ENCODE results near the gene VWA5B1. TPM values are rescaled to one million over a fixed set of nuclear protein-coding genes. Genes with fewer than 3 reads are reported as not detected.

VWA5B1 gene
- total and polyA plus RNA-seq, 2 donors (not counting 3 experiments of a cell fraction or from before 2014, with no cell fraction given): not detected

DNA sequence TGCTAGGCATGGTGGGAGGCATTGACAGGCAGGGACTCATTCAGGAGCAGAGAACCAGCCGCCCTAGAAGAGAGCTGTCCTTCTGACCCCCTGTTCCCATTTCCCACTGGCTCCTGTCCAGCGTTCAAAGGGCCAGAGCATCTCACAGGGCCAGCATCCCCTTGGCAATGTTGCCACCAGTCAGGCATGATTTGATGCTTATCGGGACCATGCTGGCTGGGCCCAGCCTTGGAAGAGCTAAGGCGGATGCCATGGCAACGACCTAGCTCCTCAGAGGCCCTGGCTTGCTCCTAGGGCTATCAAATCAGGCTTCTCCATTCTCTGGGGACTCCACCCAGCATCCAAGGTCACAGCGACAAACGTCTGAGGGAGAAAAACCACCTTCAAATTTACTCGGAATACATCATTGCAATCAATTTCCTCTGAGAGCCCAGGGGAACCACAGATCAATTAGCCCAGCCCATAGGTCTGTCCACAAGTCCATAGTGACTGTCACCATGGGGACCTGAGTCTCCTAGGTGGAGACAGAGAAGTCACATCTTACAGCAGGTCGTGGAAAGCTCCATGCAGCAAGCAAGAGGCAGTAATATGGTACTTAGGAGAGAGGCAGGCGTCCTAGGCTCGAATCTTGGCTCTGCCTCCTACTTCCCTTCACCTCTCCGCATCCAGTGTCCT lies 14.1 kb upstream of the VWA5B1 start:
- POLR2A ChIA-PET: no interaction called here
- no peak for TF ChIP-seq GATA2 (IDR thresholded peaks at IDR 0.05; ENCODE audit: insufficient read depth, insufficient read length, low read depth, low read length)
- TF ChIP-seq, protein P1, sequence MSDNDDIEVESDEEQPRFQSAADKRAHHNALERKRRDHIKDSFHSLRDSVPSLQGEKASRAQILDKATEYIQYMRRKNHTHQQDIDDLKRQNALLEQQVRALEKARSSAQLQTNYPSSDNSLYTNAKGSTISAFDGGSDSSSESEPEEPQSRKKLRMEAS (IDR thresholded peaks at IDR 0.05; ENCODE audit: insufficient read depth, insufficient read length): no peak
- TF ChIP-seq FOS (IDR thresholded peaks at IDR 0.05; ENCODE audit: borderline replicate concordance, insufficient read depth, low read length): no peak
- no peak for TF ChIP-seq POLR2AphosphoS5 (IDR thresholded peaks at IDR 0.05; ENCODE audit: insufficient read depth, low read depth, low read length)
- TF ChIP-seq MYC (IDR thresholded peaks at IDR 0.05; ENCODE audit: low read depth, low read length): no peak
- no peaks in the 10 kb centered on the region for H3K79me2 ChIP-seq (ENCODE audit: control insufficient read depth, insufficient read depth, low read length)
- no peaks in the 10 kb centered on the region for H3K9me3 ChIP-seq (replicated peaks; ENCODE audit: control insufficient read depth, insufficient read depth, low read length)
- no peaks in the 10 kb centered on the region for H3K27me3 ChIP-seq (ENCODE audit: control insufficient read depth in 2 of 2, insufficient read depth in 2 of 2, low read length in 2 of 2)
- H3K27ac ChIP-seq (ENCODE audit: insufficient read depth, low read depth, low read length): no peak overlapping the region
- H3K4me1 ChIP-seq (ENCODE audit: control insufficient read depth, extremely low read depth, insufficient read depth, low read length): no peaks in the 10 kb centered on the region
- dilution Hi-C loops (cut with MboI; ENCODE audit: extremely low pct_ligation_motif_present, low sequenced_read_pairs): no loop called here
- DNase-seq (ENCODE audit: low read depth, low spot score) (no peak), FAIRE-seq (no peak)
- H3K9ac ChIP-seq (replicated peaks; ENCODE audit: extremely low read depth, insufficient read depth, low read length): no peak overlapping the region
- BruUV-seq (replicated peaks): no TSS peak
- CTCF ChIA-PET: no interaction called here
- H3K4me2 ChIP-seq (ENCODE audit: insufficient read depth, low read length): no peak overlapping the region
- H3K9me1 ChIP-seq (replicated peaks; ENCODE audit: control insufficient read depth, extremely low read depth, insufficient read depth, low read length): no peaks in the 10 kb centered on the region
- H2AFZ ChIP-seq (ENCODE audit: low read depth, low read length): no peak overlapping the region
- intact Hi-C loops (cut with micrococcal nuclease): no loop called here
- no peaks in the 10 kb centered on the region for H4K20me1 ChIP-seq (replicated peaks; ENCODE audit: control insufficient read depth, extremely low read depth, insufficient read depth, low read length)
- H3K4me3 ChIP-seq (replicated peaks in 1 of 3; ENCODE audit: insufficient read depth in 1 of 3, low read depth in 1 of 3, low read length in 3 of 3): no peak overlapping the region
- H3K36me3 ChIP-seq (ENCODE audit: control insufficient read depth in 2 of 2, extremely low read depth in 1 of 2, insufficient read depth in 2 of 2, low read length in 2 of 2): no peaks in the 10 kb centered on the region

DNA sequence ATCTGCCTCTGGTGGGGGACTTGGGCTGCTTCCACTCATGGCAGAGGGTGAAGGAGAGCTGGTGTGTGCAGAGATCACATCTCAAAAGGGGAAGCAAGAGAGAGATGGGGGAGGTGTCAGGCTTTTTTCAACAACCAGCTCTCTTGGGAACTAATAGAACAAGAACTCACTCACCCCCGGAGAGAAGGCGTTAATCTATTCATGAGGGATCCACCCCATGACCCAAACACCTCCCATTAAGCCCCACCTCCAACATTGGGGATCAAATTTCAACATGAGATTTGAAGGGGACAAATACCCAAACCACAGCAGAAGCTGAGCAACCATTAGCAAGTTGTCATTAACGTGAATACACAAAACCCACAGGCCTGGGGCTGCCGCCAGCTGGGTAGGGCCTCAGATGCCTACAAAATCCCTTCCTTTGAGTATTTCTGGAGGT lies 12.0 kb upstream of the VWA5B1 start:
- Histone ChIP-seq H3K27ac (ENCODE audit: insufficient read depth, low read depth, low read length) (no peak overlapping the region), H4K20me1 (replicated peaks; ENCODE audit: control insufficient read depth, extremely low read depth, insufficient read depth, low read length) (no peaks in the 10 kb centered on the region), H3K4me3 (replicated peaks in 1 of 3; ENCODE audit: insufficient read depth in 1 of 3, low read depth in 1 of 3, low read length in 3 of 3) (no peak overlapping the region), H3K9me1 (replicated peaks; ENCODE audit: control insufficient read depth, extremely low read depth, insufficient read depth, low read length) (no peaks in the 10 kb centered on the region), H3K79me2 (ENCODE audit: control insufficient read depth, insufficient read depth, low read length) (no peaks in the 10 kb centered on the region), H3K4me2 (ENCODE audit: insufficient read depth, low read length) (no peak overlapping the region), H3K27me3 (ENCODE audit: control insufficient read depth in 2 of 2, insufficient read depth in 2 of 2, low read length in 2 of 2) (no peaks in the 10 kb centered on the region), H3K4me1 (ENCODE audit: control insufficient read depth, extremely low read depth, insufficient read depth, low read length) (no peaks in the 10 kb centered on the region), H3K9ac (replicated peaks; ENCODE audit: extremely low read depth, insufficient read depth, low read length) (no peak overlapping the region), H3K36me3 (ENCODE audit: control insufficient read depth in 2 of 2, extremely low read depth in 1 of 2, insufficient read depth in 2 of 2, low read length in 2 of 2) (no peaks in the 10 kb centered on the region), H3K9me3 (replicated peaks; ENCODE audit: control insufficient read depth, insufficient read depth, low read length) (no peaks in the 10 kb centered on the region), H2AFZ (ENCODE audit: low read depth, low read length) (no peak overlapping the region)
- ChIA-PET POLR2A (no interaction called here), CTCF (no interaction called here)
- FAIRE-seq: no peak
- BruUV-seq (replicated peaks): no TSS peak
- intact Hi-C loops (cut with micrococcal nuclease) (no loop called here), dilution Hi-C loops (cut with MboI; ENCODE audit: extremely low pct_ligation_motif_present, low sequenced_read_pairs) (no loop called here)
- TF ChIP-seq GATA2 (IDR thresholded peaks at IDR 0.05; ENCODE audit: insufficient read depth, insufficient read length, low read depth, low read length): no peak
- TF ChIP-seq, protein P2, sequence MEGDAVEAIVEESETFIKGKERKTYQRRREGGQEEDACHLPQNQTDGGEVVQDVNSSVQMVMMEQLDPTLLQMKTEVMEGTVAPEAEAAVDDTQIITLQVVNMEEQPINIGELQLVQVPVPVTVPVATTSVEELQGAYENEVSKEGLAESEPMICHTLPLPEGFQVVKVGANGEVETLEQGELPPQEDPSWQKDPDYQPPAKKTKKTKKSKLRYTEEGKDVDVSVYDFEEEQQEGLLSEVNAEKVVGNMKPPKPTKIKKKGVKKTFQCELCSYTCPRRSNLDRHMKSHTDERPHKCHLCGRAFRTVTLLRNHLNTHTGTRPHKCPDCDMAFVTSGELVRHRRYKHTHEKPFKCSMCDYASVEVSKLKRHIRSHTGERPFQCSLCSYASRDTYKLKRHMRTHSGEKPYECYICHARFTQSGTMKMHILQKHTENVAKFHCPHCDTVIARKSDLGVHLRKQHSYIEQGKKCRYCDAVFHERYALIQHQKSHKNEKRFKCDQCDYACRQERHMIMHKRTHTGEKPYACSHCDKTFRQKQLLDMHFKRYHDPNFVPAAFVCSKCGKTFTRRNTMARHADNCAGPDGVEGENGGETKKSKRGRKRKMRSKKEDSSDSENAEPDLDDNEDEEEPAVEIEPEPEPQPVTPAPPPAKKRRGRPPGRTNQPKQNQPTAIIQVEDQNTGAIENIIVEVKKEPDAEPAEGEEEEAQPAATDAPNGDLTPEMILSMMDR (IDR thresholded peaks at IDR 0.05; ENCODE audit: extremely low read depth in 1 of 2, insufficient read depth in 1 of 2, low read depth in 1 of 2, low read length in 2 of 2): no peak
- TF ChIP-seq JUN (IDR thresholded peaks at IDR 0.05; ENCODE audit: borderline replicate concordance, insufficient read depth, insufficient read length, low read depth): no peak
- TF ChIP-seq FOS (IDR thresholded peaks at IDR 0.05; ENCODE audit: borderline replicate concordance, insufficient read depth, low read length): no peak
- TF ChIP-seq, protein P1 (IDR thresholded peaks at IDR 0.05; ENCODE audit: insufficient read depth, insufficient read length): no peak
- no peak for TF ChIP-seq POLR2A (IDR thresholded peaks at IDR 0.05; ENCODE audit: low read depth, low read length)
- no peak for TF ChIP-seq POLR2AphosphoS5 (IDR thresholded peaks at IDR 0.05; ENCODE audit: insufficient read depth, low read depth, low read length)
- no peak for TF ChIP-seq MYC (IDR thresholded peaks at IDR 0.05; ENCODE audit: low read depth, low read length)
- no peak for TF ChIP-seq EZH2 (IDR thresholded peaks at IDR 0.05; ENCODE audit: borderline replicate concordance, low read depth, low read length, severe bottlenecking)
- DNase-seq (ENCODE audit: low read depth, low spot score): no peak
